HG03097 (cell line): ENCODE data around the gene PFKFB2.

Experiments
- ATAC-seq: cut with Tn5 transposase; IDR thresholded peaks from one replicate; pipeline ENCODE4 v1.9.1; 2021; ENCODE audit not compliant: unreplicated experiment, low FRiP score

PFKFB2 gene

DNA sequence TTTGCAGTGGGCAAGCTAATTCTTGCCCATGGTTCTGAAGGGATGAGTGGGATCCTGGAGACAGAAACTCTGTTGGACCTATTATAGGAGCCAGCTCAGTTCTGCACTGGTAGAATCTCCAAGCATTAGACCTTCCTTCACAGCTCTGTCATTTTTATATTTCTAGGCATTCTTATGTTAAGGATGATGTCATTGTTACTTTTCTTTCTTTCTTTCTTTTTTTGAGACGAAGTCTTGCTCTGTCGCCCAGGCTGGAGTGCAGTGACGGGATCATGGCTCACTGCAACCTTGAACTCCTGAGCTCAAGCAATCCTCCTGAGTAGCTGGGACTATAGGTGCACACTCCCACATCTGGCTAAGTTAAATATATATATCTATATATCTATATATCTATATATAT lies 7.5 kb downstream of the PFKFB2 start:
- ATAC-seq, result no peak

DNA sequence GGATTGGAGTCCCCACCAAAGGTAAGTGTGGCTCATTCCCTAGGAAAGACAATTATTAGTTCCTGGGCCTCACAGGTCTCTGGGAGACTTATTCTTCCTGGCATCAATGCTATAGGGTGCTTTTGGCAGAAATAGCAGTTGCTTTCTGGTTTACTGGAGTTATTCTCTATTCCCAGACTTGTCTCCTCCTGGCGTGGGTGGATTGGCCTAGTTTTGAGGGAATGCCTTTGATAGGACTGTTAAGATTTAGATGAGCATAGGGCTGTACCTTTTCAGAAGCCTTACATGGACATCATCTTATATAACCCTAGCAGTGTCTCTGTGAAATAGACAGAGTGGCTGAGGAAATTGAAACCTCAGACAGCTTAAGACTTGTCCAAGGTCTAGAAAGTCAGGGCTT lies 9.0 kb downstream of the PFKFB2 start:
- no peak for ATAC-seq

DNA sequence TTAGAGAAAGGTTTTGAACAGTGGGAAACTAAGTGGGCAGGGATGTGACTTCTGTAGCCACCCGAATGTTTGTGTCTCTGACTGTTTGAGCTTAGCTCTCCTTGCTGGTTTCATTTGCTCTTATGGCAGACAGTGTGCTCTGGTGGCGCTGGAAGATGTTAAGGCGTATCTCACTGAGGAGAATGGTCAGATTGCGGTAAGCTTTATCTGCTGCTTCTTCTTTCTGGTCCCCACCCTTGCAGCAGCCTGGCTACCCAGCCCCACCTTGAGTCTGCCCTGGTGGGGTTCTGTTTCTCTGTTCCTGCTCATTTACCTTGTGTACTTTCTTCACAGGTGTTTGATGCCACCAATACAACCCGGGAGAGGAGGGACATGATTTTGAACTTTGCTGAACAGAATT lies 9.9 kb downstream of the PFKFB2 start:
- no peak for ATAC-seq

DNA sequence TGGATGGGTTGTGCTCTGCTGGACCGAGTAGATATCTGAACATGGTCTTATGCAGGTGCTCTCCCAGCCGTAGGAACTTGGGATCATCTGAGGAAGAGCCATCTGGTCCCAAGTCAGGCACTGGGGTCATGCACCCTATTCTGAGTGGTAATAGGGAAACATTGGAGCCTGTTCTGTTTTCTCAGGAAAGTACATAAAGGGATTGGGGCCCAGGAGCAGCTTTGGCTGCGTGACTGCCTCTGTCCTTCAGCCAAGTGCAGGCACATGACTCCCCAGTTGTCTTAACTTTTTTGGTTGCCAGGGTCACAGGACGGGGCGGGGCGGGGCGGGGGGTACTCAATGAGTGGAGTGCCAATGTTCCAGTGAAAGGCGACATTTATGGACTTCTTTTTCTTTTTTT lies 11.5 kb downstream of the PFKFB2 start:
- ATAC-seq, result no peak

DNA sequence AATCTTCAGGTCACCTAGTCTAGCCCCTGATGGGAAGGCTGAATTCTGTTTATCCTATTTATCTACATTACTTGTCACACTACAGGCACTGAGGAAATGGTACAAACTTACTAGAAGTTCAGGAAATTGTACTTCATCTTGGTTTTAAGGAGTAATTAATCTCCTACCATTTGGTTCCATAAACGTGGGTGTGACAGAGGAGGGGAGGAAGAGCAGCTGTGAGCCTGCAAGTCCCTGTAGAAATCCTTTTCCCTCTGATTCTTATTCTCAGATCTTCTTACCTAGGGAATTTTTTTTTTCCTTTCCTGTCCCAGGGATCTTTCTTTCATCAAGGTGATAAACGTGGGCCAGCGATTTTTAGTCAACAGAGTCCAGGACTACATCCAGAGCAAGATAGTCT lies 14.1 kb downstream of the PFKFB2 start:
- no peak for ATAC-seq

DNA sequence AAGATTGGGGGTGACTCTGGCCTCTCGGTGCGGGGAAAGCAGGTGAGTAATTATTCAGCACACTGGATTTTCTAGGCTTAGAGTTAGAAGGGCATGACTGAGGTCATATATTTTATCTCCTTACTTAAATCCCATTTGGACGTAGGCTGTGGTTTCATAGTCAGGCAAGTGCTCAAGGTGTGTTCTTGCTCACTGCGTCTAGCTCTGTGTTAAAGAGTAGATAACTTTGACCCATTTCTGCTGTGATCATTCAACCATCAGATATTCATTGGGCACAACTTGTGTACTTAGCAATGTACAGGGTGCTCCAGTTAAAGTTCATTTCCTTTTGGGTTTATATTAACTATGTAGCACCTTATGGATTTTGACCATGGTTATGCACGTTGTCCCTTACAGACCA lies 14.6 kb downstream of the PFKFB2 start:
- ATAC-seq, result no peak

DNA sequence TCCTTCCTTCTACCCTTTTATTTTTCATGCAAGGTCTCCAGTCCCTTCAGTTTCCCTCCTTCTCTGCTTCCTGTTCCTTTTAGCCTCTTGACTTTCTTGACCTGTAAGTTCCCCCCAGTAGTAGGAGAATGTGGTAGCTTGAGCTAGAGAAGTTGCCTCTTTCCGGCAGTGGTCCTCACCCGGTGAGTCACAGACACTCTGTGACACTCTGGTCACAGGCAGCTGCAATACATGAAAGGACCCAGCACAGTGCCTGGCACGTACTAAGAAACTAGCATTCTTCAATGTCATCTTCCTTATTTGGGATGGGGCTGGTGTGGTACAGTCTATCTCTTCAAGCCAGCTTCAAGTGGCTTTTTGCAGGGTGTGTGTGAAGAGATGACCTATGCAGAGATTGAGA lies 16.0 kb downstream of the PFKFB2 start:
- ATAC-seq, result no peak

DNA sequence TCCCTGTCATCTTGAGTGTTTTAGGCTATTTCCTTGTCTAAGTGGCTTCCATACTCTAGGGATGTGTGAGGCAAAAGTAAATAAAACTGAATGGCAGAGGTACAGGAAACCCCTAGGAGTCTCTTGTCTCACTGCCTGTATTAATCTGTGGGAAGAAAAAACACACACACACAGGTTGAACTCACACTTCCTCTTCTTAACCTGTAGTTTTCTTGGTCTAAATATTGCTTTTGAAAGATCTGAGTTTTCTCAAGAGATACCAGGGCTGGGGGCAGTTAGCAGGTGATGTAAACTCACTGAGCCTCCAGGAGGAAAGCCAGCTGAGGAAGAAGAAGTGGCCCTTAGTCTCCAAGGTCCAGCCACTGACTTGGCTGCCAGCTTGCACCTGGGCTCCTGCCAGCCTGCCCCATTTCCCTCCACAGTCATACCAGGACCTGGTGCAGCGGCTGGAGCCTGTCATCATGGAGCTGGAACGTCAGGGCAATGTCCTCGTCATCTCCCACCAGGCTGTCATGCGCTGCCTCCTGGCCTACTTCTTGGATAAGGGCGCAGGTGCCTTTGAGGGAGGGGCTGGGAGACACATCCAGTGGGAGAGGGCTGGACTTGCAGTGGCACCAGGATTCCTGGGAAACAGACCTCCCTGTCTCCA lies 16.9 kb downstream of the PFKFB2 start:
- ATAC-seq, result no peak

DNA sequence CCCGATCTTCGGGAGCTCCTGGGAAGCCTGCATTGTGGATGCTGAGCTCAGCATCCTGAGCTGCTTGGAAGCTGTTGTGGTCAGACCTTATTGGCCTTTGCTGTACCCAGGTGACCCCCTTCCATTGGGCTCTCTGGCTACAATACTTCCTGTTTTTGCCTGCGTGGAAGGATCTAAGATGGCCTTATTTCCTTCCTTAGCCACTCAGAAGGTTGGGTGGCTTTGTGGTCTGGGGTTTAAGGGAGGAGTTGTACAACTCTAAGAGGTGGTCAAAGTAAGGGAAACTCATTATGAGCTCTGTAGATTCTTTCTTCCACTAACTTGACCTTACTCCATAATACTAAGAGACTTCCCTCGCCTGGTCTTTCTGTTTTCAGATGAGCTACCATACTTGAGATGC lies 17.7 kb downstream of the PFKFB2 start:
- no peak for ATAC-seq

DNA sequence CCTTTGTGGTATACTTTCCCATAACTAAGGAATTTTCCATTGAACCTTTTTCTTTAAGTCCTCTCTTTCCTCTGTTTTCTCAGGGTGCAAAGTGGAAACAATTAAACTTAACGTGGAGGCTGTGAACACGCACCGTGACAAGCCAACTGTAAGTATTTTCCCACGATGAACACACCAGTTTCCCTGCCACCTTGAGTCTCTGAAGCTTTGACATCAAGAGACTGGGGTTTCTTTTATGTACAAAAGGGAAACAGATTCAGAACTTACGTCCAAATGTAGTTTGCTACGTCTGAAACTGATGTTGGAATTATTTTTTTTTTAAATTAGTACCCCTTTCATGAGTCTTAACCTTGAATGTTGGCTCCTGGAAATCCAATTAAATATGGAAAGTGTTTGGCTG lies 18.4 kb downstream of the PFKFB2 start:
- no peak for ATAC-seq

DNA sequence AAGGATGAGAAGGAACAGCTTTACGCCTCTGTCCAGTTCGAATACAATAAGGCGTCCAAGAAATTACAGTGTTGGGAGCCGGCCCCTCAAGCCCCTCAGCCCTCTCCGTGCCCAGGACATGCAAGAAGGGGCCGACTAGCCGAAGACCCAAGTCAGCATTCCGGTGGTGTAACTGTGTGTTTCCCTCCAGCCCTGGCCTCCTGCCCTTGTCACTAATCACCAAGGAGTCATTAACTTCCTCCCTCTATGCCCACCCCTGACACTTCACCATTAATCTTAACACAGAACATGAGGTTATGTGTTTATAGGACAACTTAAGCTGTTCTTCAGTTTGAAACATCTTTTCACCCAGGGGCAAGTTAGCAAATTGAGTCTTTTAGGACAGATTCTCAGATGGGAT lies 19.2 kb downstream of the PFKFB2 start:
- ATAC-seq, result no peak

DNA sequence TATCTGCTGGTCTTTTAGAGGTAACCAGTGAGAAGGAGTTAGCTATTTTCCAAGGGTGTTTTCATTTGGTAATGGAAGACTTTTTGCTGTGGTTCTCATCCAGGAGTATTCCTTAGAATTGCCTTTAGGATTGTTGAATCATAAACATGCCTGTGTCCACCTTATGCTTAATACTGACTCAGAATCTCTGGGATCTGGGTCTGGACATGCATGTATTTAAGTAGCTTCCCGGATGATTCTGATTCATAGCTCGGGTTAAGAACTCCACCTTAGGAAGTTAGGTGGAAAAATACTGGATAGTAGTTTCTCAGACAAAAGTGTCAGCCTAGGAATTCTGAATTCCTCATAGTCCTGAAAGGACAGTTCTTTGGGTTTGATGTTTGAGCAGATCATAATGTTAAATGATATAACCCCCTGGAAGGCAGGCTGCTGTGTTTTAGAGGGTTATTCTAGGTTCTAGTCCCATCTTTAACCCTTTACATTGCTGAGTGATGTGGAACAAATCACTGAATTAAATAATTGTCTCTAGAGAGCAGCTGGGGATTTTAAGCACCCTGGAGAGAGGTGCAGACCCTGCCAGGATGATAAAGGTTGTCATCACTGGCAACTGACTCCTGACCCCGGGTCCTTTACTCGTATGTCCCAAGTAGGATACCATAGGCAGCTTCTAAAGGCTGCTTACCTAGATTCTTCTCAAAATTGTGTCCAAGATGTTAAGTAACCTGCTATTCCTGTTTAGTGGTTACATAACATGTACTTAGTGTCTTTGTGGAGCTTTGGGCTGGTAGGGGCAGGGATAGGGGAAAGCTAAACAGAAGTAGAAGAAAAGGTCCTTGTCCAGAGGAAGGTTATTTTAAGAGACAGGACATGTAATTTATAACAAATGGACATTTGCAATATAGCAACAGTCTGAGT lies 21.1 kb downstream of the PFKFB2 start:
- ATAC-seq, result no peak

DNA sequence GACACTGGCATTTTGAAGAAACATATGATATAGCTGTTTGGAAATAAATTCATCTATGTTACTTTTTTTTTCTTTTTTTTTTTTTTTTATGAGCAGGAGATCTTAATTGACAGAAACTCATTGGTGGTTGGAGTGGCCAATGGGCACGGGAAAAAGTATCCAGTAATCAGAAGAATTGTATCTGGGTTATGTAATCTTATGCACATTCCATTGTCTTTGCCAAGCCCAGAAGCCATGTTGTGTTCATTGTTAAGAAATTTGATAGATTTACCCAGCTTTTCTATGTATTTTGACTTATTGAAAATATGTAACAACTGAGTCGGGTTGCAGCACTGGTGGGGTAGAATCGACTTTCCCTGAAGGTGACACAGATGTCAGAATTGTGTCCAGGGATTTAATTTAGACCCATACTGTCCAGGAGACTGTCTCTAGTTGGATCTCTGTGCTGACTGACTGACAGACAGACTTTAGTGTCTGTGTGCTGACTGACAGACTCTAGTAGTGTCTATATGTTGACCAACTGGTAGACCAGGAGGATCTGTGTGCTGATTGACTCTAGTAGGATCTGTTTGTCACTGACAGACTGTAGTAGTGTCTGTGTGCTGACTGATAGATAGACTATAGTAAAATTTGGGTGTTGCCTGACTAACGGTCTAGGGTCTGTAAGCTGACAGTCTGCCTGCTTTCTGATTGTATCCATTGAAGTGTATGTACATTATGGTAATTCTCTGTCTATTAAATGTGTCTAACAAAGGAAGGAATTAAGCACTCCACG lies 23.3 kb downstream of the PFKFB2 start:
- ATAC-seq, result no peak

DNA sequence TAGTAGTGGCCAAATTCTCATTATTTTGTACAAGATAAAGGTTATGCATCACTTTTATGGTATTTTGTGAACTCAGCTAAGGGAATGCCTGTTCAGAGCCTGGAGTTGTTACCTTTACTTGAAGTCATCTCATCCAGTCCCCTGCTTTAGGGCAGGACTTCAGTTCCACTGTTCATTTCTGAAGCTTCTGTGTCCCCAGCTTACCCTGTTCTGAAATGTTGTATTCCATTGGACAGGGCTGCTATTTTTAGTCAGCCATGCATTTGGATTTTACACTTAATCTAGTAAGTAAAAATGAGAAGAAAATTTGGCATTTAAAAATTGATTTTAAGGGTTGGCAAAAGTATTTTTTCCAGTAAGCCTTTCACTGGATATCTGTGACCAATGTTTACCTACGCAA lies 23.9 kb downstream of the PFKFB2 start:
- ATAC-seq, result no peak

DNA sequence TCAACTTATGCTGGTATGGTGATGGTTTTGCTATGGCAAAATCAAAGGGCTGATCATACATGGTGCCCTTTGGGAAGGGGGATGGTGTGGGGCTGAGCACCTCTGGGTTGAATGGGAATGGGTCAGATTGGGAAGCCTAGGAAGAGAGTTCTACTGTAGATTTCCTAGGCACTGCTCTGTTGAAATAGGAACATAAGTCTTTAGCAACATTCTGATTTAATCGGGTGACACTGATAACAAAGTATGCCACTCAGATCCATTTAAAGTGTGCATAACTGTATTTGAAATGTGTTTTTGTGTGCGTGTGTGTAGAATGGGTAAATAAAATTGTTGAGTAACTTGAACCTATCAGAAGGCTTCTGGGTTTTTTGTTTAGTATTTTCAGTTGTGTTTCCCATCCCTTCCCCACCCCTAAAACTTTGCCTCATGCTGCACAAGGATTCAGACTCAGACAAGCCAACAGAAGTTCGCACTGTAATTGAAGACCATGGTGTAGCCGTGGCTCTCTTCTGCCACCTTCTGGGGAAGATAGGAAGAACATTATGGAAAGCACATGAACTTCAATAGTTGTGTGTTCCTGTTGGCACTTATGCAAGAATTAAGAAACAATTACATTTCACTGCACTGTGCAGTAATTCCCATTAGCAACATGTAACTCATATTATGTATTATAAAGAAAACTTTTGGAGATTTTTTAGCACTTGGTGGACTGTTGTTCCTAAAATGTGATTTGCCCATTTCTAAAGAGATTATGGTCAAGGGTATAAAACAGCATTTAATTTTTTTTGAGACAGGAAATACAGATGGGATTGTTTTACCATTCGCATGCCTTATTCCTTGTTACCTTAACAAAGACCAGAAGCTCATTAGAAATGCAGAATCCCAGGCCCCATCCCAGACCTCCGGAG lies 24.6 kb downstream of the PFKFB2 start:
- ATAC-seq, result no peak

DNA sequence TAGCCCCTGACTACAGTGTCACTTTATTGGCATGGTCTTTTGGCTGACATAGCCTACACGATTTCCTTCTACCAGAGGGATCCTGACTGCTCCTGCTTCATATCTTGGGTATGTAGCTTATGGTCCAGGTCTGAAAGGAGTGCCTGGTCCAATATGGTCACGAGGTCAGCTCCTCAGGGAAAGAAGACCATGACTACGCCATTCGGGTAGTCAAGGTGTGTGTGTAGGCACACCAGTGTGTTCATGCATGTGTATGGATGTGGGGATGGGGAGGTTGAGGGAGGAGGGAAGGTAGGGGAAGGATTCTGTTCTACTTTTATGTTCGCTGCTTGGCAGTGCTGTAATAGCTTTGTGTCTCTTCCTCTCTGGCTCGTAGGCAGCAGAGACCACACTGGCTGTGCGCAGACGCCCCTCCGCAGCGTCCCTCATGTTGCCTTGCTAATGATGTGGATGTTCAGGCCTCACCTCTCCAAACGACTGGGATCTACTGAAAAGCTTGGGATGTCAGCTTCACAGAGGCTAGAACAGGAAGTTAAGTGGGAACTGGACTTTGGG lies 25.6 kb downstream of the PFKFB2 start:
- ATAC-seq, result no peak

DNA sequence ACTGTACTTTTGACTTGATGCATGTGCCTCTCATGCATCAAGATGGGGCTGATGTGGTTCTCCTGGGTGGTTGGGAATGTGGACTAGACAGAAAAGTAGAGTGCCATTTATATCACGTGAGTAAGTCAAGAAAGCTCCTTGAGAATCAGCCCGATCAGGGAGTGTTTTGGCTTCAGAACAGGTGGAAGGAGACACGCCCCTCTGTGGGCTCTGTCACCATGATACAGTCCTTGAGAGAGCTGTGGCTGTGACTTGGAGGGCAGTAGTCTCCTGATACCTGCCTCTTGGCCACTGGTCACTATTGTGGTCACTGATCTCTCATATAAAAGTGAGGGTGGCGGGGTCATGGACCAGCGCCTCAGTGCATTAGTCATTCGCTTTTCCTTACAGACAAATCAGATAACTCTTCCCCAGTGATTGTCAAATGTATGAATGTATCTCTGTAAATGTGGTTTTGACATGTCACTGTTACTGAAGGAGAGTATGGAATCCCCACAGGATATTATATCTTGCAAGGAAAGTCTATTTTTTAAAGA lies 26.7 kb downstream of the PFKFB2 start:
- ATAC-seq, result no peak

DNA sequence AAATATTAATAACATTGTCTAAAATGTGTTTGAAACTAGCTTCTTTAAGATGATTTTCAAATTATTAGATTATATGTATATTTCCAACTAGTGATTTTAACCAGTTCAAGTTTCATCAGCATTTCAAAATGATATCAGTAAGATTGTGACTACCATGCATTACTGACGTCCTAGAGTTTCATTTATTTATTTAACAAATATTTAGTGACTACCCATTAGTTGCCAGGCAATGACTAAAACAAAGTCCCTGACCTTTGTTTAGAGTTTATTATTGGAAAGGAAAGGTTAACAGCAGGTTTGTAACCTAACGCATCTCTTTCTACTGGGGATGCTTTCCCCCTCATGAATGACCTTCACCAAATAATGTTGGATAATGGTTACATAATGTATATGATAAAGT lies 28.0 kb downstream of the PFKFB2 start:
- no peak for ATAC-seq

DNA sequence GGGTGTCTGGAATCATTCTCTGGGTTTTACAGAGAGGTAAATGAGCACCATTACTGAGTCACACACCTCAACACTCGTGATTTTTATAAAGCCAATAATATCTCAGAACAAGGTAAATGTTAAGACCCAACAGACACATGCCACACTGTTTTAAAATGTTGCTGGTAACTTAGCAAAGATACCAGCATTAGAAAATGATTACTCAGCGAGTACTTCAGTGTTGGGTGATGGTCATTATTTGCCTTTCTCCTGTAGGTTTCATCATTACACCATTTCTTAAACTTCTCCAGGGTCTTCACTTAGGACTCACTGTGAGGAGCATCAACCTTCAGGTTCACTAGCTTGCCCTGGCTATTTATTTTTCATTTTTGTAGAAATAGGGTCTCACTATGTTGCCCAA lies 28.7 kb downstream of the PFKFB2 start:
- no peak for ATAC-seq

DNA sequence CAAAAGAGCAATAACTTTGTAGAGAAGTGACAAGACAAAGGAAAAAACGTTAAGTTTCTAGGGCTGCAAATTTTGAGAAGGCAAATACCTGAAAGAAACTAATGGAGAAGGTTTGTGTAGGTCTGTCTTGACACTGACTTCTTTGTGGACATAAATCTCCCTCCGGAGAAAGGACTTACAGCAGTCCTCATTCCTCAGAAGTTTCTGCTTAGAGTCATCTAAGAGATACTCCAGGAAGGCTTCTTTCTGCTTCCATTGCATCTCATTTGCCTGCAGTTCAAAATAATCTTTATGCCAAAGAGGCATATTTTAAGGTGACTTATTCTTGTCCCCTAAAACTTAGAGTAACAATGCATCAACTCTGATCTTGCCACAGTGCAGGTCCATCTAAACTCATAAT lies 31.2 kb downstream of the PFKFB2 start:
- no peak for ATAC-seq
